Measurements from ENCODE around the gene ATP5MC2.
"Not testable (repeated sequence)": the region's sequence is repeated elsewhere in the genome, so short reads cannot be mapped to it uniquely, and the experiment has no call there.

The ATP5MC2 gene

DNA sequence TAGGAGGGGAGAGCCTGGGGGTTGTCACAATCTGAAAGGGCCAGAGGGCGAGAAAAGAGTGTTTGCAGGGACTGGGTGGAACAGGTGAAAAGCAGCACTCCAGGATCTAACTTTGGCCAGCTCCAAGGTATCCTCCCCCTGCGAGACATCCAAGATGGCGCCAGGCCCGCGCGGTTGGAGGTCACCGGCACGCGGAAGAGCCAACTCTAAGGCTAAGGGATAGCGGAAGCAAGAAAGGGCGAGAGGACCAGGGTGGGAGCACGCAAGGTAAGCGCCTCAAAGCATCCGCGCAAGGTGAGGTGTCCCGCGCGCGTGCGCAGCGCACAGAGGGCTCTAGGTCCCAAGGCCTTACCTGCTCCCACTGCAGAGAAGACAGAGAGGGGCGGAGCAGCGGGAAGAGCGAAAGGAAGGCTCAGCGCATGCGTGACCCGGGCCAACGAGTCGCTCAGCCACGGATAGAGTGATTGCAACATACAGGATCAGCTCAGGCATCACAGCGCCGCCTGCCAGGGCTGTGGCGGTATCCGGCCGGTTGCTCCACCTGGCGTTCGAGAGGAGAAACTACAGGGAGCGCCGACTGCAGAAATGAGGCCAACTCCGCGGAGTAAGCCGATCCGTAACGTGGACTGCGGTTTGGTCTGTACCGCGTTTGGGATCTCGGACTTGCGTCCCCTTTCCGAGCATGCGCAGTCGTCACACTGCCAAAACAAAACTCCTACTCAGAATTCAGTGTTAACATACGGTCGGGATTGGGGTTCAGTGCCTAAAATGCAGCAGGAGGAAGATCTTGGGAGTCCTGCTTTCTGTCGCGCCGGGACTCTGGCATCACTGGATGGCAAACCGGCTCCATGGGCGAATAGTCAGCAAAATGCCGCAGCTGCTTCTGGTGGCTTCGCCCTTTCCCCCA is at the start of gene ATP5MC2:
TSS of gene ATP5MC2 (minus strand) at position 383 of the 907 bp plus-strand sequence. CDS start 3,469 bp downstream, outside the sequence.
- DNase-seq, result peak; percentile 99

- DNase-seq, result no peak
Observed at GRCh38 chr12:53722450-53723041, 46.7 kb upstream of the ATP5MC2 start.

- no peak for DNase-seq
Observed at GRCh38 chr12:53720946-53721345, 45.1 kb upstream of the ATP5MC2 start.

- no peak for DNase-seq
Observed at GRCh38 chr12:53719649-53720048, 43.8 kb upstream of the ATP5MC2 start.

- not testable (repeated sequence) for DNase-seq
Observed at GRCh38 chr12:53718567-53718966, 42.7 kb upstream of the ATP5MC2 start.

- DNase-seq, result no peak
Observed at GRCh38 chr12:53717319-53717718, 41.4 kb upstream of the ATP5MC2 start.

GRCh38 chr12:53714004-53714403 is 38.1 kb upstream of the ATP5MC2 start:
- no peak for DNase-seq

DNA sequence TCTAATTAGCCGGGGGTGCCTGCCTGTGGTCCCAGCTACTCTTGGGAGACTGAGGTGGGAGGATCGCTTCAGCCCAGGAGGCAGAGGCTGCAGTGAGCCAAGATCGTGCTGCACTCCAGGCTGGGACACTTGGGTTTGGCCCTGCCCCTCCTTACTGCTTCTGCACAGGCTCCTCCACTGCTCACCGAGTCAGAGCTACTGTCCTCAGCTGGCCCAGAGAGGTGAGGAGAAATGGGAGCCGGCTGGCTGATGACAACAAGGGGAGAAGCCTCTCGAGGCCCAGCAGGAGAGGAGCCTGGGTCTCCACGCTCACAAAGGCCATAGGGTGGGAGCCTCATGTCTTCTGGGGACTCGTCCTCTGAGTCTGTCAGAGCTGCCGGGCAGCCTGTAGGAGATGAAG is 37.6 kb upstream of the ATP5MC2 start:
- no peak for DNase-seq

DNA sequence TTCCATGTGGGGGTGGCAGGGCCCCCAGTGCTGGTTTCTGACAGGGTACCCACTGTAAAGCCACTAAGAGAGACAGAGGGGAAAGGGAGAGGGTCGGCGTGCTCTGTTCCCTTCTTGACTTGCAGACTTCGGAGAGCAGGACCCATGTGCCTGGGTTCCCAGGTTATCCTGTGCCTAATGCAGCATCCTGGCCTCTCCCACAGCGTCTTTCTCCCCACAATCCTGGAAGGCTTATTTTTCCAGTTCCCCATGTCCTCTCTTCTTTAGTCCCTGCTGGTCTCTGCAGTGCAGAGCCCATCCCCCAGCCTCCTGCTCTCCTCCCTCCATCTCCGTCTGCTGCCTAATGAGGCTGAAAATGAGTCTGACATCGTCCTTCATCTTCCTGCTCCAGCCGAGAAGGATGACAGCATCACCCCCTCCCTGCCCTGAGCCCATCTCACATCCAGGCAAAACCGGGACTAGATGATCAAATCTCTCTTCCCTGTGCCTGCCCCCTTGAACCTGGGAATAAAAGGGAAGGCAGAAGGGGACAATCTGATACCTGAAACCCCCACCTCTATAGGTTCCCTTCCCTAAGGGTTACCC is 36.3 kb upstream of the ATP5MC2 start:
- DNase-seq, result peak; percentile 75

- no peak for DNase-seq
Observed at GRCh38 chr12:53710091-53710490, 34.2 kb upstream of the ATP5MC2 start.

- DNase-seq, result peak; percentile 50
Observed at GRCh38 chr12:53709671-53710070, 33.8 kb upstream of the ATP5MC2 start.

- DNase-seq, result no peak
Observed at GRCh38 chr12:53706080-53706479, 30.2 kb upstream of the ATP5MC2 start.

DNA sequence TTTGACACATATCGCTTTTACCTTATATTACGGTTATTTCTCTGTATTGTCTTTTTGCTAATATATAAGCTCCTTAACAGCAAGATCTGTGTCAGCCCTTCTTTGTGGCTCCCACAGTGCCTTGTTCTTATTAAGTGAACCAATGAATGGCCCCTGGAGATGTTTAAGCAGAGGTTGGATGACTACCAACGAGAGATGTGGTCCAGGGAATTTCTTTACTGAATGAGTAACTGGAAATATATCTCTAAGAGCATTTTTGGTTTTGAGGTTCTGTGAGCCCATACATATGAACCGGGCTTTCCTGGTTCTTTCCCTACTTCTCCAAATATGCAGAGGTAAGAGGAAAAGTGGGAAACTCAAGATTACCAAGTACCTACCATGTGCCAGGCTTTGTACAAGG is 27.9 kb upstream of the ATP5MC2 start:
- no peak for DNase-seq

DNA sequence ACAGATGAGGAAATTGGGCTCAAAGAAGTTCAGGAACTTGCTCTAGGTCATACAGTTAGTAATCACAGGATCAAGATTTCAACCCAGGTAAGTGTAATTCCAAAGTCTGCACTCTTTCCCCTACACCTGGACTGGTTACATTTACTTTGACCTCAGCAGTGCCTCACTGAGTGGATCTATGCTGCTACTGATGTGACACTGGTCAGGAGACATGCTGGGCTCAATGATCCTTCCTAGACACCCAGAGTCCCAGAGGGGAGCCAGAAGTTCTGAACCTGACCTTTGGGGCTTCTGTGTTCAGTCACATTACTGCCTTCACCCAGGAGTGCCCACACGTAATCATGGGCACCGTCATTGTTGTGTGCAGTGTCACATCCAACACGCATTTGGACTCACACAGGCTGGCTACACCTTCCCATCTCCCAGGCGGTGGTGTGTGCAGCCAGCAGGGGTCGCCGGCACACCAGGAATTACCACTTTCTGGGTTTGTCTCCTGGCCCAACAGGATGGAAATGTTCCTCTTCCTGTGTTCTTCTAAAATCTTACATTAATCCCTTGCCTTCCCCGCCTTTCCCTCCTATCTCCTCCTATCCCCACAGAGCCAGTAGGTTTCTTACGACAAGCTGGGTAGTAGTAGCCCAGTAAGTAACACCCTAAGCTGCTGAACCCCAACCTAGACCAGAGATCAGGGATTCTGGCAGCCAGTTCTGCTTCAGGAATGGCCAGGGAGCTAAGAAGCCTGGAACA is 25.8 kb upstream of the ATP5MC2 start:
- peak; percentile 77 for DNase-seq

DNA sequence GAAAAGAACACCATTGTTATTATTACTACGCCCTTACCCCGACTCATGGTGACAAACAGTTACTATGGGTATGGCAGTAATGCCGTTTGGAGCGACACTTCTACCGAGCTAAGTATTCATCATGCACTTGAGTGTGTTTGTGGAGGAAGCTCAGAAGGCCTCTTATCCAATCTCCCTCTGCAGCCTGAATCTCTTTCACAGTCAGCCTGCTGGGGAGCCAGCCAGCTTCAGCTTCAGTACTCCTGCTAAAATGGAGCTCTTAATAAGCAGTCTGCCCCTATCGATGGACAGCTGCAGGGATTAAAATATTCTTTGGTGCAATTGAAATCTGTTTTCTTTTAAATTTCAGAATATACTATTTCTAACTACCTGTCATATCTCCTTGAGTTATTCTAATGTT is 24.7 kb upstream of the ATP5MC2 start:
- peak; percentile 25 for DNase-seq

DNA sequence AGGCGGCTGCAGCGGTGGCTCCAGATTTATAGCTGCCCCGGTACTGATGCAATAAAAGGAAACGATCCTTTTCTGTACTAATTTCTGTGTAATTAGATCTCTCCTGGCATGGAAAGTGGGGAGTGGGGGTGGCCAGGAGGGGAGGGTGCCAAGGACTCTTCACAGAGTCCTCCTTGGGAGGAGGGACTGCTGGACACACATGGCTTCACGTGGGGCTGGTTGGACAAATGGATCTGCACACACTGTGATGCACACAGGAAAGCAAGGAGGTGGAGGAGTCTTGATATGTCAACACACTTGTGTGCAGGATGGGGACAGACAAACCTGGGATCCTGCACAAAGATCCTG is 23.8 kb upstream of the ATP5MC2 start:
- DNase-seq, result peak; percentile 47

DNA sequence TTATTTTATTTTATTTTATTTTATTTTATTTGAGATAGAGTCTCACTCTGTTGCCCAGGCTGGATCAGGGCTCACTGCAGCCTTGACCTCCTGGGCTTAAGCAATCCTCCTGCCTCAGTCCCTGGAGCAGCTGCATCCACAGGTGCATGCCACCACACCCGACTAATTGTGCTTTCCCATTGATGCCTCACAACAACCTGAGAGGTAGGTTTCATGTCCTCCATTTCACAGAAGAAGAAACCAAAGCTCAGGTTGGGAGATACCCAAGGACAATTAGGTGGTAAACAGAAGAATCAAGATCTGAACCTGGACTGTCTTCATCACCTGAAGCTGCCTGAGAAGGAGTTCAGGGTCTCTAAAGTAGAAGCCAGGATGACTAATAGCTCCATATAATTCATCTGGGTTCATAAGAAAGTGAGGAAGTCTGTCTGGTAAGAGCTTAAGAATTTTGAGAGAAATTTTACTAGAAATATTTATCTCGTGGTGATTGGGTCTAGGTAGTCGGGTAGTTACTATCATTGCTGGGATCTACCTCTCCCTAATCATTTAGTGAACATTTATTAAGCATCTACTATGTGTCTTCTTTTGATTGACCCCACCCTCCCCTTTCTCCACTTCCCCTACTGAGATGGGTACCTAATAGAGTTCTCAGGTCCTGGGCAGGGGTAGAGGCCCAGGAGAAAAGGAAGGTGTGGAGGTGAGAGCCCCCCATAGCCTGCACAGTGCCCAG is 23.2 kb upstream of the ATP5MC2 start:
- DNase-seq, result peak; percentile 29

DNA sequence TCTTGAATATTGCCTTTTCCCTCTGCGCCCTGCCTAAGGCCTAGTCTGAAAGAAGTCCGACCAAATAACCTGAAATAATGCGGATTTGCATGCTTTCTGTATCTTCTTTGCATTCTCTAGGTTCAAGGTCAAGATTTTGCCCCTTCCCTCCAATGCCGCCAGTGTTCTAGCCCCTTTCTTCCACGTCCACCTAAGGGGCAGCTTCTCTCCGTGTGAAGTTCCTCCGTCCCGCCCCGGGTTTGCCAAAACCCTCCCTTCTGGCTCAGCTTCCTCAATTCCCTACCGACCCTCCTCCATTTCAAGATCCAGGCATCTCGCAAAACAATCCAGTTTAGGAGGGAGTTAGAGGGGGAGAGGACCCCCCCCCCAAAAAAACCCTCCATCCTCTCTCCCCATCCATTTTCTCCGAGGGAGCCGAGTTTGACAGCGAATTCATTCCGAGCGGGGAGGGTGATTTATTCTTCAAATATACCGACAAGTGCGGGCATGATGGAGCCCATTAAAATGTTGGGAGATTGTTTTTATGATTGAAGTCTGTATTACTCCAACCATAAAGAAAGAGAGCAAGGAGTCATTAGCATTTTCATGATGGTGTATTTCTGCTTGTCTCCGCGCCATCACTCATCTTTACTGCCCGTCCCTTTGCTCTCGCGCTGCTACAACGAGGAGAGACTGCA is 20.9 kb upstream of the ATP5MC2 start:
- peak; percentile 72 for DNase-seq

GRCh38 chr12:53696285-53696654 is 20.4 kb upstream of the ATP5MC2 start:
- DNase-seq, result peak; percentile 99

DNA sequence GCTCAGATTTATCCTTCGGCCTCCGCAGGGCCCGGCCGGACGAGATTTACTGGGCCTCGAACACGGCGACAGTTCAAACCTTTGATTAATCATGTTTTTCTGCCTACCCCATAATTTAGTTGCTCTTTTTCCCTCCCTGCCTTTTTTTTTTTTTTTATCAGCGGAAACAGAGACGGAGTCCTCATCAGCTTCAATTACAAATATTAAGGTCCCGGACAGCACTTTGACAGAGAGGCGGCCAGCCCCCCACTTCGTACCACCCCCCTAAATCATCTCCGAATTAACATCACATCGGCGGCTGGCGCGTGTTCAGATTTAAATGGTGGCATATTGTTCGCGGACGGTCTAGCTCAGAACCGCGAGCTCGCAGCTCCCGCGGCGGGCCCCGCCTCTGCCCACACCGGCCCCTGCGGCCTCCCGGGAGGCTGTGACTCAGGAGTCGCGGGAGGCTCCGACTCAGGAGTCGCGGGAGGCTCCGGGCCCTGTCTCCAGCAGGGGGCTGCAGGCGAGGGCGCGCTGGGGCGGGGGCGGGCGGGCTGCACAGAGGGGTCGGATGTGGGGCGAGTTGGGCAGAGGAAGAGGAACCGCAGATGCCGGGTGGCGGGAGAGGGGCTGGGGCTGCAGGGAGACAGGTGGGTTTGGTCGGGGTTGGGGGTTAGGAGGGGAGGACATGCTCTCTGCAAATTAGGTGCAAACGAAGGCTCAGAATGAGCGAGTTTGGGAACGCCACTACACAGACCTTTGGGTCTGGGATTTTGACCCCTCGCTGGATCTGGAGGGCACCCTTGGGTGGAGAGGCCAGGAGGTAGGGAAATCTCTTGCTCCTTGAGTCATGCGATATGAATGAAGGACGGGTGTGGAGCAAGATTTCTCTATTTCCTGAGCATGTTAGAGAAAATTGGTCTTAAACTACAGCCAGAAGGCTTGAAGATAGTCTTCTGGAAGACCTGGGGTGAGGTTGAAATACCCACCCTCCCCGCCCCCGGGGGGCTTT is 19.6 kb upstream of the ATP5MC2 start:
- peak; percentile 80 for DNase-seq

- DNase-seq, result no peak
Observed at GRCh38 chr12:53694756-53695151, 18.9 kb upstream of the ATP5MC2 start.
